Activated CD4-positive, alpha-beta T cell treated with anti-CD3 and anti-CD28 coated beads, Interleukin-10, Interleukin-2, amounts not matched to agents 100 ng/mL and 50 ng/mL, durations not matched to agents 16 hours and 8 hours (primary cell): Measurements from ENCODE around the gene MAN2A1.
"Not testable (repeated sequence)": the region's sequence is repeated elsewhere in the genome, so short reads cannot be mapped to it uniquely, and the experiment has no call there.

Experiments used
- DNase-seq: peaks from one replicate; pipeline ENCODE4 v3.0.0-alpha.2; 2020

The MAN2A1 gene

GRCh38 chr5:109759306-109759705 lies 69.6 kb downstream of the MAN2A1 start:
- peak; percentile 26 for DNase-seq

- not testable (repeated sequence) for DNase-seq
Measured at GRCh38 chr5:109760130-109760529, 70.4 kb downstream of the MAN2A1 start.

GRCh38 chr5:109762821-109763220 lies 73.1 kb downstream of the MAN2A1 start:
- DNase-seq, result no peak

- no peak for DNase-seq
Measured at GRCh38 chr5:109767184-109767995, 77.7 kb downstream of the MAN2A1 start.

- DNase-seq, result no peak
Measured at GRCh38 chr5:109767997-109768396, 78.3 kb downstream of the MAN2A1 start.

- DNase-seq, result no peak
Measured at GRCh38 chr5:109769597-109770291, 80.0 kb downstream of the MAN2A1 start.

- DNase-seq, result no peak
Measured at GRCh38 chr5:109775130-109775529, 85.4 kb downstream of the MAN2A1 start.

GRCh38 chr5:109779036-109779735 lies 89.5 kb downstream of the MAN2A1 start:
- no peak for DNase-seq

GRCh38 chr5:109784687-109785086 lies 95.0 kb downstream of the MAN2A1 start:
- no peak for DNase-seq

- no peak for DNase-seq
Measured at GRCh38 chr5:109786206-109786855, 96.6 kb downstream of the MAN2A1 start.

GRCh38 chr5:109788596-109788995 lies 98.9 kb downstream of the MAN2A1 start:
- peak; percentile 56 for DNase-seq

- no peak for DNase-seq
Measured at GRCh38 chr5:109792613-109793012, 102.9 kb downstream of the MAN2A1 start.

GRCh38 chr5:109803854-109804253 lies 114.1 kb downstream of the MAN2A1 start:
- no peak for DNase-seq

GRCh38 chr5:109805472-109805871 lies 115.7 kb downstream of the MAN2A1 start:
- no peak for DNase-seq

- no peak for DNase-seq
Measured at GRCh38 chr5:109805883-109806282, 116.2 kb downstream of the MAN2A1 start.

GRCh38 chr5:109812698-109813097 lies 123.0 kb downstream of the MAN2A1 start:
- no peak for DNase-seq

- DNase-seq, result no peak
Measured at GRCh38 chr5:109816732-109817131, 127.0 kb downstream of the MAN2A1 start.

GRCh38 chr5:109819878-109820277 lies 130.2 kb downstream of the MAN2A1 start:
- DNase-seq, result no peak

- DNase-seq, result no peak
Measured at GRCh38 chr5:109823597-109823996, 133.9 kb downstream of the MAN2A1 start.

- DNase-seq, result no peak
Measured at GRCh38 chr5:109825450-109825849, 135.7 kb downstream of the MAN2A1 start.

GRCh38 chr5:109826426-109826825 lies 136.7 kb downstream of the MAN2A1 start:
- no peak for DNase-seq

GRCh38 chr5:109829331-109829730 lies 139.6 kb downstream of the MAN2A1 start:
- no peak for DNase-seq

- no peak for DNase-seq
Measured at GRCh38 chr5:109830955-109831502, 141.3 kb downstream of the MAN2A1 start.
